ENCODE data around the gene HEY2.

Gene HEY2

DNA sequence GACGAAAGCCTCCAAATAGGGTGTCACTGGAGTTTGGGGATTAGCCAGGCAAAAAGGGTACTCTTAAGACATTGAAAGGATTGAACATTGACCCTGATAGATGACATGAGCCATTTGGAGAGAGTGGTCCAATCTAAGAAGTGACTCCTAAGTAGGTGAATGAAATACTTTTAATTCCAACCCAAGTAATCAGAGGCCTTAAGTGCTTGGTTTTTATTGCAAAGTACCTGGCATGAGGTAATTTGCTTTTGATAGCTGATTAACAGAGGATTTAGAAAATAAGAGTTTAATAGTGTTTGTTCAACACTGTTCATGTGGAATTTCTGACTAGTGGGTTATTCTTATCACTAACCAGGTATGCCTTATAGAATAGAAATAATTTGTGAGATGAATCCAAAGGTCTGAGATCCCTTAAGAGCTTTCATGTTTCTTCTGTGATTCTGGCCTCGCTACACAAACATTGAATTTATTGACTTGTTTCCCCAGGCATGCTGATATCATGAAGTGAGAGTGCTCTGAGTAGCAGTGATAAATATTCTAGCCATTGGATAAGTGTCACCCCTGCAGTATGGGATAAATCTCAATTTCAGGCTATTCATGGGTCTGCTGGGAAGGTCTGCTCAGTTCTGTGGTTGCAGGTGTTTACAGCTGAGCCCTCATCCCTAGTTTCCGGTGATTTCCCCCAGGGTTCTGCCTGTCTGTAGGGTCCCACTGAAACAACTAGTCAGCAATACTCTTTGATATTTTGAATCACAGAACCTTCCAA lies 47.9 kb downstream of the HEY2 start:
- no peak for TF ChIP-seq SNAI2 (CRISPR knock-in tag; IDR thresholded peaks at IDR 0.05)
- TF ChIP-seq ZNF565 (CRISPR knock-in tag; conservative IDR thresholded peaks at IDR 0.05; ENCODE audit: low read depth): no peak
- no peak for TF ChIP-seq CSRNP3 (CRISPR knock-in tag; IDR thresholded peaks at IDR 0.05)
- no peak for TF ChIP-seq RARB (CRISPR knock-in tag; IDR thresholded peaks at IDR 0.05)
- no peak for TF ChIP-seq CSDC2 (CRISPR knock-in tag; IDR thresholded peaks at IDR 0.05)
- no peak for TF ChIP-seq ISL1 (CRISPR knock-in tag; IDR thresholded peaks at IDR 0.05)
- no peak for ATAC-seq

- ATAC-seq: no peak
- TF ChIP-seq TCF4 (CRISPR knock-in tag; IDR thresholded peaks at IDR 0.05; ENCODE audit: borderline replicate concordance): no peak
- TF ChIP-seq ZC3H10 (CRISPR knock-in tag; IDR thresholded peaks at IDR 0.05): no peak
- no peak for TF ChIP-seq PPARA (CRISPR knock-in tag; IDR thresholded peaks at IDR 0.05; ENCODE audit: borderline replicate concordance)
- no peak for TF ChIP-seq GLIS3 (CRISPR knock-in tag; IDR thresholded peaks at IDR 0.05)
- TF ChIP-seq CSDC2 (CRISPR knock-in tag; IDR thresholded peaks at IDR 0.05): no peak
- TF ChIP-seq ZNF565 (CRISPR knock-in tag; conservative IDR thresholded peaks at IDR 0.05; ENCODE audit: low read depth): no peak
- TF ChIP-seq, protein P1, sequence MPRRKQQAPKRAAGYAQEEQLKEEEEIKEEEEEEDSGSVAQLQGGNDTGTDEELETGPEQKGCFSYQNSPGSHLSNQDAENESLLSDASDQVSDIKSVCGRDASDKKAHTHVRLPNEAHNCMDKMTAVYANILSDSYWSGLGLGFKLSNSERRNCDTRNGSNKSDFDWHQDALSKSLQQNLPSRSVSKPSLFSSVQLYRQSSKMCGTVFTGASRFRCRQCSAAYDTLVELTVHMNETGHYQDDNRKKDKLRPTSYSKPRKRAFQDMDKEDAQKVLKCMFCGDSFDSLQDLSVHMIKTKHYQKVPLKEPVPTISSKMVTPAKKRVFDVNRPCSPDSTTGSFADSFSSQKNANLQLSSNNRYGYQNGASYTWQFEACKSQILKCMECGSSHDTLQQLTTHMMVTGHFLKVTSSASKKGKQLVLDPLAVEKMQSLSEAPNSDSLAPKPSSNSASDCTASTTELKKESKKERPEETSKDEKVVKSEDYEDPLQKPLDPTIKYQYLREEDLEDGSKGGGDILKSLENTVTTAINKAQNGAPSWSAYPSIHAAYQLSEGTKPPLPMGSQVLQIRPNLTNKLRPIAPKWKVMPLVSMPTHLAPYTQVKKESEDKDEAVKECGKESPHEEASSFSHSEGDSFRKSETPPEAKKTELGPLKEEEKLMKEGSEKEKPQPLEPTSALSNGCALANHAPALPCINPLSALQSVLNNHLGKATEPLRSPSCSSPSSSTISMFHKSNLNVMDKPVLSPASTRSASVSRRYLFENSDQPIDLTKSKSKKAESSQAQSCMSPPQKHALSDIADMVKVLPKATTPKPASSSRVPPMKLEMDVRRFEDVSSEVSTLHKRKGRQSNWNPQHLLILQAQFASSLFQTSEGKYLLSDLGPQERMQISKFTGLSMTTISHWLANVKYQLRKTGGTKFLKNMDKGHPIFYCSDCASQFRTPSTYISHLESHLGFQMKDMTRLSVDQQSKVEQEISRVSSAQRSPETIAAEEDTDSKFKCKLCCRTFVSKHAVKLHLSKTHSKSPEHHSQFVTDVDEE (CRISPR knock-in tag; IDR thresholded peaks at IDR 0.05): no peak
- no peak for TF ChIP-seq CSRNP3 (CRISPR knock-in tag; IDR thresholded peaks at IDR 0.05)
- TF ChIP-seq CREB5 (CRISPR knock-in tag; IDR thresholded peaks at IDR 0.05; ENCODE audit: low read depth): no peak
Observed at GRCh38 chr6:125797886-125798444, 48.5 kb downstream of the HEY2 start.

DNA sequence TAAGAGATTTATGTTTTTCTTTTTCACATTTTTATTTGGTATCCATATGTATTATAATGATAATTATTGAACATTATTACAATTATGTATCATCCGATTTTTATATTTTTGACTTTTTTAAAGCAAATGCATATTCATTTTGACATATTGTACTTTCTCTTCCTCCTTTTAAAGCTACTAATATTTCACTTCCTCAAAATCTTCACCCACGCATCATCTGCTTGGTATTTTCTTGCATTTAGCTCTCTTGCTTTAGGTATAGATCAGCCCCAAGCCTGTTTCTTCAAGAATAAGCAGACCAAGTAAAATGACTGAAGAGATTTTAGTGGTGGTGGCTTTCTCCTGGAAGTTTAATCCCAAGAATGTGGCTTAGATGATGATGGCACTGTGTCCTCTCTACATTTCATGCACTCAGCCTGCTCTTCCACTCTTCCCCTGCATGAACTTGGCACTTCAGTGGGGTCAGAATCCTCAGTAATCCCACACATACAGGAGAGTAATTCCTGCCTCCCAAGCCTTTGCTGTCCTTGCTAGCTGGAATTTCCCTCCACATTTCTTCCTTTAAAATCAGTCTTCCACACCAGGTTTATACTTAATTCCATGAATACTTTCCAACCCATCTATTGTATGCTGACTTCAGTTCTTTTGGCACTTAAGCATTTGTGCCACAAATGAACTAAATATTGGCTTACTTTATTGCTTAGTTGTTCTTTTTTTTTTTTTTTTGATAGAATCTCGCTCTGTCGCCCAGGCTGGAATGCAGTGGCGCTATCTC lies 49.5 kb downstream of the HEY2 start:
- TF ChIP-seq GLIS3 (CRISPR knock-in tag; IDR thresholded peaks at IDR 0.05) (no peak), ZNF565 (CRISPR knock-in tag; conservative IDR thresholded peaks at IDR 0.05; ENCODE audit: low read depth) (no peak), ZFP30 (CRISPR knock-in tag; IDR thresholded peaks at IDR 0.05) (no peak), RARB (CRISPR knock-in tag; IDR thresholded peaks at IDR 0.05) (no peak), BACH2 (CRISPR knock-in tag; IDR thresholded peaks at IDR 0.05; ENCODE audit: borderline replicate concordance) (no peak), ZNF70 (CRISPR knock-in tag; IDR thresholded peaks at IDR 0.05) (no peak), ISL1 (CRISPR knock-in tag; IDR thresholded peaks at IDR 0.05) (no peak), CSDC2 (CRISPR knock-in tag; IDR thresholded peaks at IDR 0.05) (no peak), TCF4 (CRISPR knock-in tag; IDR thresholded peaks at IDR 0.05; ENCODE audit: borderline replicate concordance) (no peak), ZNF8 (CRISPR knock-in tag; IDR thresholded peaks at IDR 0.05) (no peak), CSRNP3 (CRISPR knock-in tag; IDR thresholded peaks at IDR 0.05) (no peak), ZC3H10 (CRISPR knock-in tag; IDR thresholded peaks at IDR 0.05) (no peak)
- TF ChIP-seq, protein P2, sequence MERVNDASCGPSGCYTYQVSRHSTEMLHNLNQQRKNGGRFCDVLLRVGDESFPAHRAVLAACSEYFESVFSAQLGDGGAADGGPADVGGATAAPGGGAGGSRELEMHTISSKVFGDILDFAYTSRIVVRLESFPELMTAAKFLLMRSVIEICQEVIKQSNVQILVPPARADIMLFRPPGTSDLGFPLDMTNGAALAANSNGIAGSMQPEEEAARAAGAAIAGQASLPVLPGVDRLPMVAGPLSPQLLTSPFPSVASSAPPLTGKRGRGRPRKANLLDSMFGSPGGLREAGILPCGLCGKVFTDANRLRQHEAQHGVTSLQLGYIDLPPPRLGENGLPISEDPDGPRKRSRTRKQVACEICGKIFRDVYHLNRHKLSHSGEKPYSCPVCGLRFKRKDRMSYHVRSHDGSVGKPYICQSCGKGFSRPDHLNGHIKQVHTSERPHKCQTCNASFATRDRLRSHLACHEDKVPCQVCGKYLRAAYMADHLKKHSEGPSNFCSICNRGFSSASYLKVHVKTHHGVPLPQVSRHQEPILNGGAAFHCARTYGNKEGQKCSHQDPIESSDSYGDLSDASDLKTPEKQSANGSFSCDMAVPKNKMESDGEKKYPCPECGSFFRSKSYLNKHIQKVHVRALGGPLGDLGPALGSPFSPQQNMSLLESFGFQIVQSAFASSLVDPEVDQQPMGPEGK (CRISPR knock-in tag; IDR thresholded peaks at IDR 0.05; ENCODE audit: borderline replicate concordance): no peak
- TF ChIP-seq, protein P1 (CRISPR knock-in tag; IDR thresholded peaks at IDR 0.05): no peak
- ATAC-seq: peak; percentile 39
